Peyer's patch (tissue), 4 donors: Measurements from ENCODE around the gene BACH2.
"Not testable (repeated sequence)": the region's sequence is repeated elsewhere in the genome, so short reads cannot be mapped to it uniquely, and the experiment has no call there.

ENCODE experiments used
- CTCF ChIP-seq, 6 experiments: fragments of 450-650 bp in 4 of 6; fragments of 200-600 bp in 2 of 6; sonication (generic) in 1 of 6; IDR thresholded peaks; one replicate each; pipeline ENCODE4 v1.5.1; 2017 to 2019; ENCODE audit warnings: antibody characterized with exemption in 6 of 6, mild to moderate bottlenecking in 3 of 6, moderate library complexity in 1 of 6
- POLR2A ChIP-seq, 2 donors: fragments of 450-650 bp; IDR thresholded peaks; one replicate each; pipeline ENCODE4 v1.5.1; 2017; ENCODE audit warnings: antibody characterized with exemption in 2 of 2, mild to moderate bottlenecking in 2 of 2, moderate library complexity in 2 of 2

DNA sequence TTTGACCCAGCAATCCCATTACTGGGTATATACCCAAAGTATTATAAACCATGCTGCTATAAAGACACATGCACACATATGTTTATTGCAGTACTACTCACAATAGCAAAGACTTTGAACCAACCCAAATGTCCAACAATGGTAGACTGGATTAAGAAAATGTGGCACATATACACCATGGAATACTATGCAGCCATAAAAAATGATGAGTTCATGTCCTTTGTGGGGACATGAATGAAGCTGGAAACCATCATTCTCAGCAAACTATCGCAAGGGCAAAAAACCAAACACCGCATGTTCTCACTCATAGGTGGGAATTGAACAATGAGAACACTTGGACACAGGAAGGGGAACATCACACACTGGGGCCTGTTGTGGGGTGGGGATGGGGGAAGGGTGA is 168.0 kb downstream of the BACH2 start:
- TF ChIP-seq CTCF, POLR2A (IDR thresholded peaks at IDR 0.05): not testable (repeated sequence)
